22Rv1 (cell line): Measurements from ENCODE around the gene SLIT2.

Experiments used
- ZFX ChIP-seq: fragments of 450-650 bp; IDR thresholded peaks from 2 replicates; pipeline ENCODE4 v1.6.1; 2017; ENCODE audit warnings: antibody characterized with exemption, borderline replicate concordance
- TF ChIP-seq, protein P1 (sequence below): fragments of 450-650 bp; IDR thresholded peaks from 2 replicates; pipeline ENCODE4 v1.5.1; 2017; ENCODE audit warnings: mild to moderate bottlenecking

DNA sequence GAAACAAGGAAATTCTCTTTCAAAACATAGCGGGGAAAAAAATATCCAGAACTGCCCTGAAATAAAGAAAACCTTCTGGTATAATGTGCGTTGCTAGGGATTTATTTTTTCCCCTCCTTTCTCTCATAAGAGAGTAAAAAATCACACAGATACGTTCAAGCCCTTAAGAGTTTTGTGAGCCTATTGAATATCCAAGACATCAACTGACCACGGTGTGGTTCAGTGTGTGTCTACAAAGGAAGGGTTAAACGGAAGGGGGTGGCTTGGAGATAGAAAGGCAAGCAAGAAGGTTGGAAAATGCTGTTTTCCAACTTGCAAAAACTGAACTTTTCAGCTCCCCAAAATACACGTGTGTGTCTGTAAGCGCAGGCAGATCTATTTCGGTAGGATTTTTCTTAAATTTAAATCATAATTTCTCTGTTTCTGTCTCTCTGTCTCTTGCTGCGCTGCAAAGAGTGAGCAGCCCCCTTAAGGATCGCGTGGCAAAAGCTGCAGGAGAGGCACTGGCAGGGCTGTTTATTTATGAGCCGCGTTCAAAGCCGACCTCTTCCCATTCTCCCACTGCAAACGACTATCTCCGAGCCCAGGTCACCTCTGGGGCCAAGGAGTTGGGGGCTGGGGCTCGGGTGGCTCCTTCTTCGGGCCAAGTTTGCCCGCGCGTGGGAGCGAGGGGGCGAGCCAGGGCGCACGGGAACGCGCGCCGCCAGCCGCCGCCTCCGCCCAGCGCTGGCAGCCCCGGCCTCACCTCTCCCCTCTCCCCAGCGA, 492 bp upstream of the SLIT2 start:
- TF ChIP-seq, protein P1, sequence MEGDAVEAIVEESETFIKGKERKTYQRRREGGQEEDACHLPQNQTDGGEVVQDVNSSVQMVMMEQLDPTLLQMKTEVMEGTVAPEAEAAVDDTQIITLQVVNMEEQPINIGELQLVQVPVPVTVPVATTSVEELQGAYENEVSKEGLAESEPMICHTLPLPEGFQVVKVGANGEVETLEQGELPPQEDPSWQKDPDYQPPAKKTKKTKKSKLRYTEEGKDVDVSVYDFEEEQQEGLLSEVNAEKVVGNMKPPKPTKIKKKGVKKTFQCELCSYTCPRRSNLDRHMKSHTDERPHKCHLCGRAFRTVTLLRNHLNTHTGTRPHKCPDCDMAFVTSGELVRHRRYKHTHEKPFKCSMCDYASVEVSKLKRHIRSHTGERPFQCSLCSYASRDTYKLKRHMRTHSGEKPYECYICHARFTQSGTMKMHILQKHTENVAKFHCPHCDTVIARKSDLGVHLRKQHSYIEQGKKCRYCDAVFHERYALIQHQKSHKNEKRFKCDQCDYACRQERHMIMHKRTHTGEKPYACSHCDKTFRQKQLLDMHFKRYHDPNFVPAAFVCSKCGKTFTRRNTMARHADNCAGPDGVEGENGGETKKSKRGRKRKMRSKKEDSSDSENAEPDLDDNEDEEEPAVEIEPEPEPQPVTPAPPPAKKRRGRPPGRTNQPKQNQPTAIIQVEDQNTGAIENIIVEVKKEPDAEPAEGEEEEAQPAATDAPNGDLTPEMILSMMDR: no peak
- no peak for TF ChIP-seq ZFX
